ENCODE results near the gene NACA2. TPM values are rescaled to one million over a fixed set of nuclear protein-coding genes. Genes with fewer than 3 reads are reported as not detected.

The NACA2 gene
- total and polyA plus RNA-seq, 2 of the 13 experiments (the other 11 are each of a cell fraction or from before 2014, with no cell fraction given): 0.21 TPM; not detected in 1

DNA sequence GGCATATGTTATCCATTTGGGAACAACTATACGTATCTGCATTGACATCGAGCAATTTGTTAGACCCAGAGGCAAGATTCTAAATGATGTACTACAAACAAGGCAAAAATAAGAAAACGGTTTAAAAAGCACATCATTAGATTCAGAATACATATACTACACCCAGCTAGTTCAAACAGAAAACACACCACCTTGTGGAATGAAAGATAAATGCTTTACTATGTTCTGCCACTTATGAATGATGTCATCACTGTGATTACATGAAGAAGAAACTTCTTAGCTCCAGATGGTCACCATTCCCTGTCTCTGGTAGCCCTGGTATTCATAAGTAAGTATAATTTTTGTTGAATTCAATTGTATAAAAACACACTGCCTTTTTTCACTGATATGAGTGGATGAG is 7.8 kb downstream of the NACA2 start (continued):
- TF ChIP-seq CREB1 (IDR thresholded peaks at IDR 0.05): peak; percentile 72
- peak; percentile 41 for TF ChIP-seq CREB1 (CRISPR knock-in tag; IDR thresholded peaks at IDR 0.05)
- no peak for TF ChIP-seq ZFX (CRISPR knock-in tag; IDR thresholded peaks at IDR 0.05; ENCODE audit: low read depth)
- no peak for TF ChIP-seq ZNF546 (CRISPR knock-in tag; conservative IDR thresholded peaks at IDR 0.05)
- no peak for TF ChIP-seq FOXP1 (IDR thresholded peaks at IDR 0.05)
- no peak for TF ChIP-seq FOXP1 (CRISPR knock-in tag; IDR thresholded peaks at IDR 0.05)
- TF ChIP-seq CREM (IDR thresholded peaks at IDR 0.05): peak; percentile 41
- TF ChIP-seq CREM (CRISPR knock-in tag; IDR thresholded peaks at IDR 0.05): no peak
- TF ChIP-seq, protein P1, sequence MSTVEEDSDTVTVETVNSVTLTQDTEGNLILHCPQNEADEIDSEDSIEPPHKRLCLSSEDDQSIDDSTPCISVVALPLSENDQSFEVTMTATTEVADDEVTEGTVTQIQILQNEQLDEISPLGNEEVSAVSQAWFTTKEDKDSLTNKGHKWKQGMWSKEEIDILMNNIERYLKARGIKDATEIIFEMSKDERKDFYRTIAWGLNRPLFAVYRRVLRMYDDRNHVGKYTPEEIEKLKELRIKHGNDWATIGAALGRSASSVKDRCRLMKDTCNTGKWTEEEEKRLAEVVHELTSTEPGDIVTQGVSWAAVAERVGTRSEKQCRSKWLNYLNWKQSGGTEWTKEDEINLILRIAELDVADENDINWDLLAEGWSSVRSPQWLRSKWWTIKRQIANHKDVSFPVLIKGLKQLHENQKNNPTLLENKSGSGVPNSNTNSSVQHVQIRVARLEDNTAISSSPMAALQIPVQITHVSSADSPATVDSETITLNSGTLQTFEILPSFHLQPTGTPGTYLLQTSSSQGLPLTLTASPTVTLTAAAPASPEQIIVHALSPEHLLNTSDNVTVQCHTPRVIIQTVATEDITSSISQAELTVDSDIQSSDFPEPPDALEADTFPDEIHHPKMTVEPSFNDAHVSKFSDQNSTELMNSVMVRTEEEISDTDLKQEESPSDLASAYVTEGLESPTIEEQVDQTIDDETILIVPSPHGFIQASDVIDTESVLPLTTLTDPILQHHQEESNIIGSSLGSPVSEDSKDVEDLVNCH (CRISPR knock-in tag; IDR thresholded peaks at IDR 0.05): no peak
- no peak for TF ChIP-seq TAF1 (CRISPR knock-in tag; IDR thresholded peaks at IDR 0.05)
- no peak for TF ChIP-seq CENPX (CRISPR knock-in tag; IDR thresholded peaks at IDR 0.05)
- no peak for TF ChIP-seq RBFOX2 (IDR thresholded peaks at IDR 0.05; ENCODE audit: low read depth, low read length)
- TF ChIP-seq ZNF788 (CRISPR knock-in tag; IDR thresholded peaks at IDR 0.05; ENCODE audit: borderline replicate concordance): no peak
- no peak for TF ChIP-seq ZNF552 (CRISPR knock-in tag; IDR thresholded peaks at IDR 0.05; ENCODE audit: borderline replicate concordance)
- TF ChIP-seq, protein P2, sequence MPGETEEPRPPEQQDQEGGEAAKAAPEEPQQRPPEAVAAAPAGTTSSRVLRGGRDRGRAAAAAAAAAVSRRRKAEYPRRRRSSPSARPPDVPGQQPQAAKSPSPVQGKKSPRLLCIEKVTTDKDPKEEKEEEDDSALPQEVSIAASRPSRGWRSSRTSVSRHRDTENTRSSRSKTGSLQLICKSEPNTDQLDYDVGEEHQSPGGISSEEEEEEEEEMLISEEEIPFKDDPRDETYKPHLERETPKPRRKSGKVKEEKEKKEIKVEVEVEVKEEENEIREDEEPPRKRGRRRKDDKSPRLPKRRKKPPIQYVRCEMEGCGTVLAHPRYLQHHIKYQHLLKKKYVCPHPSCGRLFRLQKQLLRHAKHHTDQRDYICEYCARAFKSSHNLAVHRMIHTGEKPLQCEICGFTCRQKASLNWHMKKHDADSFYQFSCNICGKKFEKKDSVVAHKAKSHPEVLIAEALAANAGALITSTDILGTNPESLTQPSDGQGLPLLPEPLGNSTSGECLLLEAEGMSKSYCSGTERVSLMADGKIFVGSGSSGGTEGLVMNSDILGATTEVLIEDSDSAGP (CRISPR knock-in tag; IDR thresholded peaks at IDR 0.05; ENCODE audit: borderline replicate concordance): no peak
- no peak for TF ChIP-seq FOXM1 (CRISPR knock-in tag; IDR thresholded peaks at IDR 0.05)
- TF ChIP-seq NFIC (IDR thresholded peaks at IDR 0.05; ENCODE audit: low read length): no peak
- no peak for TF ChIP-seq ZNF367 (CRISPR knock-in tag; IDR thresholded peaks at IDR 0.05; ENCODE audit: borderline replicate concordance)
- TF ChIP-seq IKZF4 (CRISPR knock-in tag; IDR thresholded peaks at IDR 0.05; ENCODE audit: borderline replicate concordance, low read depth, not compliant biosample characterization): no peak
- TF ChIP-seq, protein P3, sequence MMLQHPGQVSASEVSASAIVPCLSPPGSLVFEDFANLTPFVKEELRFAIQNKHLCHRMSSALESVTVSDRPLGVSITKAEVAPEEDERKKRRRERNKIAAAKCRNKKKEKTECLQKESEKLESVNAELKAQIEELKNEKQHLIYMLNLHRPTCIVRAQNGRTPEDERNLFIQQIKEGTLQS (CRISPR knock-in tag; IDR thresholded peaks at IDR 0.05): peak; percentile 65; the same call in 1 of the 2 replicates
- TF ChIP-seq ZNF660 (CRISPR knock-in tag; IDR thresholded peaks at IDR 0.05; ENCODE audit: borderline replicate concordance, low read depth): no peak

All from HepG2 (cell line).